Inferior parietal cortex (tissue), 1 donor: Measurements from ENCODE around the gene PRADC1.
"Not testable (repeated sequence)": the region's sequence is repeated elsewhere in the genome, so short reads cannot be mapped to it uniquely, and the experiment has no call there.

Experiments used
- DNase-seq: peaks from one replicate; pipeline ENCODE4 v3.0.0-alpha.2; 2016; ENCODE audit errors: extremely low spot score

PRADC1 gene

DNA sequence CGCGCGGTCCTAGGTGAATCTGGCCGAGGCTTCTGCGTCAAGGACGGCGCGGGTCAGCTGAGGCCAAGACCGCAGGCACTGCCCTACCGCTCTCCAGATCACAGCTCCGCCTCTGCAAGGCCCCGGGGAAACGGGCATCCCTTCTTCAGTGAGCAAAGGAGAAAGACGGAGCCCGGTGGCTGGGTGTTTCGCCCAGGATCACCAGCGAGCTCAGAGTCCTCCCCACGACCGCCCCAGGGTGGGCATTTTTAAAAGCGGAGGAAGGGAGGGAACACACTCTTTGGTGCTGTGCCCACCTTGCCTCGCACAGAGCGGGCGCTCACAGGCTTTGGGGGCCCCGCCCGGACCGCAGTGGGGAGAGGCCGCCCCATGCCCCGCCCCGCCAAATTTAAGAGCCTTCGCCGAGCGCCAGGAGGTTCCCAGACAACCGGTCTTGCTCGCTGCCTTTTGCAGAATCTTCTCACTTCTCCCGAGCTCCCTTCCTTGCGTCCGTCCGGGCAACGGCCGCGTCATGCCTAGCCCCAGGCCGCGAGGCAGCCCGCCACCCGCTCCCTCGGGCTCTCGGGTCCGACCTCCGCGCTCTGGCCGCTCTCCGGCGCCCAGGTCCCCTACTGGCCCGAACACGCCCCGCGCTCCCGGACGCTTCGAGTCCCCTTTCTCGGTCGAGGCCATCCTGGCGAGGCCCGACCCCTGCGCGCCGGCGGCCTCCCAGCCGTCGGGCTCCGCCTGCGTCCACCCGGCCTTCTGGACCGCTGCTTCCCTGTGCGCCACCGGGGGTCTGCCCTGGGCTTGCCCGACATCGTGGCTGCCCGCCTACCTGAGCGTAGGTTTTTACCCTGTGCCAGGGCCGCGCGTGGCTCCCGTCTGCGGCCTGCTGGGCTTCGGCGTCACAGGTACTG is 30.6 kb downstream of the PRADC1 start, which contains the start of gene NOTO:
Gene NOTO, plus strand, starts transcription at position 419 of the 899 bp plus-strand sequence. Its CDS starts 93 bp downstream, at position 512.
- DNase-seq: no peak

DNA sequence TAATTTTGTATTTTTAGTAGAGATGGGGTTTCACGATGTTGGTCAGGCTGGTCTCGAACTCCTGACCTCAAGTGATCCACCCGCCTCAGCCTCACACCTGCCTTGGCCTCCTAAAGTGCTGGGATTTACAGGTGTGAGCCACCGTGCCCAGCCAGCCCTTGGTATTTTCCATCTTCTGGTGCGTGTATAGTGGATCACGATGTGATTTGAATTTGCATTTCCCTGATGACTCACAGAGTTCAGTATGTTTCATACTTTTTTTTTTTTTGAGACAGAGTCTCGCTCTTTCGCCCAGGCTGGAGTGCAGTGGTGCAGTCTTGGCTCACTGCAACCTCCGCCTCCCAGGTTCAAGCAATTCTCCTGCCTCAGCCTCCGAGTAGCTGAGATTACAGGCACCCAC is 32.8 kb downstream of the PRADC1 start:
- not testable (repeated sequence) for DNase-seq

DNA sequence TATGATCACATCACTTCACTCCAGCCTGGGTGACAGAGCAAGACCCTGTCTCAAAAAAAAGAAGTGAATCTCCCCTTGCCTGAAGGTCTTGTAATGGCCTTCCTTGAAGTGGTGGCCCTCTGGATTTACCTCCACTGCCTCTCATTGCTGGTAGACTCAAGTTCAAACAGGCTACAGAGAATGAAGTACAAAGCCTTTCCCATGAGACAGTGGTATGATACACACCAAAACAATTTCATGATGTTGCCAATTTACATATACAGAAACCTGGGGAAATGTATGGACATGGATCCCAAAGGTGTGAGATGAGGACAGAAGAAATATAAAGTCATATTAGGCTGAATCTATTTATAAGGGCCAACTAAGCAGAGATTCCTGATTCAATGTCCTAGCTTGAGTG is 35.5 kb downstream of the PRADC1 start:
- no peak for DNase-seq

DNA sequence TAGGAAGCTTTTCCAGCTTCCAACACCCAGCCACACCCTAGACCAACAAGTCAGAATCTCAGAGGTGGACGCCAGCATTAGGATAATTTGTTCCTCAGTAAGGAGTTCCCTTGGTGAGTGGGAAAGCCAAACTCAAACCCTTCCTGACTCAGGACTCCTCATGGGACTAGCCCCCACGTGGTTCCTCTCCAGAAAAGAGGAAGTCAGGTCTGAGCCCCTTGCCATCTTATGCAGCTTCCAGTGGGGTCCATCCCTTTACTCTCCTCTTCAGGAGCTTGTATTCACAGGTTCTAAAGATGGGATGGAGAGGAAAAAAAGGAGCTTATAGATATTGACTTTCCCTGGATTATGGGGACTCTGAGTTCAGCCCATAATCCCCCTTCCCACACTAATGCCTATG is 45.5 kb downstream of the PRADC1 start:
- no peak for DNase-seq

DNA sequence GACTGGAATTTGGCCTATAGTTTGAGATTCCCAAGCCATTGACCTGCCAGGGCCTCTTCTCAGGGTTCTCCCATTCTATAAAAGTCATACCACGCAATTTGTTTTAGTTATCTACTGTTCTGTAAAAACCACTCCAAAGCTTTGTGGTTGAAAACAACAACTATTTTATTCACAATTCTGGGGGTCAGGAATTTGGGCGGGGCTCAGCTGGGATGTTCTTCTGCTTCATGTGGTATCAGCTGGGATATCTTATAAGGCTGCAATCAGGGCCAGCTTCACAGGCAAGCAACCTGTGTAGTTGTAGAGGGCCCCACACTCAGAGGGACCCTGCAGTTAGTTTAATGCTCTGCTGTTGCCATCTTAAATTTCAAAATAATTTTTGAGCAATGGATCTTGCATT is 47.1 kb downstream of the PRADC1 start:
- DNase-seq: no peak
